Right renal pelvis (tissue), 4 donors: ENCODE measurements around the gene SNX14. TPM values are rescaled to one million over a fixed set of nuclear protein-coding genes. Genes with fewer than 3 reads are reported as not detected.
A peak's percentile ranks its signal among the peaks of the same experiment; 100 is the strongest.
"Not testable (repeated sequence)": the region's sequence is repeated elsewhere in the genome, so short reads cannot be mapped to it uniquely, and the experiment has no call there.

Experiments used
- DNase-seq, 4 donors: peaks; one replicate each; pipeline ENCODE4 v3.0.0-alpha.2; 2013; ENCODE audit warnings: low read depth in 4 of 4, low spot score in 3 of 4, missing footprints in 1 of 4
- polyA plus RNA-seq, 4 donors: library from polyadenylated mRNA; unstranded; fragments of 120-200 nt; gene quantifications; one replicate each; pipeline ENCODE4 v1.2.1, GENCODE V29; 2013; ENCODE audit not compliant: insufficient read length in 4 of 4

Gene SNX14, protein sequence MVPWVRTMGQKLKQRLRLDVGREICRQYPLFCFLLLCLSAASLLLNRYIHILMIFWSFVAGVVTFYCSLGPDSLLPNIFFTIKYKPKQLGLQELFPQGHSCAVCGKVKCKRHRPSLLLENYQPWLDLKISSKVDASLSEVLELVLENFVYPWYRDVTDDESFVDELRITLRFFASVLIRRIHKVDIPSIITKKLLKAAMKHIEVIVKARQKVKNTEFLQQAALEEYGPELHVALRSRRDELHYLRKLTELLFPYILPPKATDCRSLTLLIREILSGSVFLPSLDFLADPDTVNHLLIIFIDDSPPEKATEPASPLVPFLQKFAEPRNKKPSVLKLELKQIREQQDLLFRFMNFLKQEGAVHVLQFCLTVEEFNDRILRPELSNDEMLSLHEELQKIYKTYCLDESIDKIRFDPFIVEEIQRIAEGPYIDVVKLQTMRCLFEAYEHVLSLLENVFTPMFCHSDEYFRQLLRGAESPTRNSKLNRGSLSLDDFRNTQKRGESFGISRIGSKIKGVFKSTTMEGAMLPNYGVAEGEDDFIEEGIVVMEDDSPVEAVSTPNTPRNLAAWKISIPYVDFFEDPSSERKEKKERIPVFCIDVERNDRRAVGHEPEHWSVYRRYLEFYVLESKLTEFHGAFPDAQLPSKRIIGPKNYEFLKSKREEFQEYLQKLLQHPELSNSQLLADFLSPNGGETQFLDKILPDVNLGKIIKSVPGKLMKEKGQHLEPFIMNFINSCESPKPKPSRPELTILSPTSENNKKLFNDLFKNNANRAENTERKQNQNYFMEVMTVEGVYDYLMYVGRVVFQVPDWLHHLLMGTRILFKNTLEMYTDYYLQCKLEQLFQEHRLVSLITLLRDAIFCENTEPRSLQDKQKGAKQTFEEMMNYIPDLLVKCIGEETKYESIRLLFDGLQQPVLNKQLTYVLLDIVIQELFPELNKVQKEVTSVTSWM
- polyA plus RNA-seq = 100 to 1,000 TPM; 102 to 152 (median 115) TPM

DNA sequence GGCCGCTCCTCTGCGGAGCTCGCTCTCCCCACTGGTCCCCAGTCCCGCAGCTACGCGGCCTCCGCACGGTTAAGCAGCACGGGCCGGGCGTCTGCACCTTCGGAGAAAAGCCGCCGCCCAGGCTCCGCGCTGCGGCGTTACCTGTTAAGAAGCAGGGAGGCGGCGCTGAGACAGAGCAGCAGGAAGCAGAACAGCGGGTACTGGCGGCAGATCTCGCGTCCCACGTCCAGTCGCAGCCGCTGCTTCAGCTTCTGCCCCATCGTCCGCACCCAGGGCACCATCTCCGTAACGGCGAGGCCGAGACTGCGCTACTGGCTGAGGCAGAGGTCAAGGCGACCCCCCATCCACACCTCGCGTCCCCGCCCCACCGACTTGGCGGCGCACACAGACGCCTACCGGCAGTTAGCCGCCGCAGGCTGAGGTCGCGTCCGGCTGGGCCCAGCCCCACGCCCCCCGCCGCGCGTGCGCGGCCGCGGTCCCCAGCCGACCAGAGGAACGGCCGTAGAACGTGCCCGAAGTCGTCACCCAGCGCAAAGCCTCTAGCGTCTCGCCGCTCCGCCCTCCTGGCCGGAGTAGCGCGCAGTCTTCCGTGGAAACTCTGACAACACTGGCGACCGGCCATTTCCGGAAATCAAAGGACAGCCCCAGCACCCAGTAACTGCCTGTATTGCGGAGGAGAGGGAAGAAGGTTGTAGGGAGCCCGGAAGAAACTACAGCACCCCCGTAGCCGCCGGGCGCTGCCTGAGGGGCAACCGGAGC, at the start of gene SNX14:
SNX14 (minus strand) TSS at position 421 of the 759 bp plus-strand sequence; CDS start at position 281, 140 bp downstream.
- peak; percentile 81 to 89 (median 86) for DNase-seq

DNA sequence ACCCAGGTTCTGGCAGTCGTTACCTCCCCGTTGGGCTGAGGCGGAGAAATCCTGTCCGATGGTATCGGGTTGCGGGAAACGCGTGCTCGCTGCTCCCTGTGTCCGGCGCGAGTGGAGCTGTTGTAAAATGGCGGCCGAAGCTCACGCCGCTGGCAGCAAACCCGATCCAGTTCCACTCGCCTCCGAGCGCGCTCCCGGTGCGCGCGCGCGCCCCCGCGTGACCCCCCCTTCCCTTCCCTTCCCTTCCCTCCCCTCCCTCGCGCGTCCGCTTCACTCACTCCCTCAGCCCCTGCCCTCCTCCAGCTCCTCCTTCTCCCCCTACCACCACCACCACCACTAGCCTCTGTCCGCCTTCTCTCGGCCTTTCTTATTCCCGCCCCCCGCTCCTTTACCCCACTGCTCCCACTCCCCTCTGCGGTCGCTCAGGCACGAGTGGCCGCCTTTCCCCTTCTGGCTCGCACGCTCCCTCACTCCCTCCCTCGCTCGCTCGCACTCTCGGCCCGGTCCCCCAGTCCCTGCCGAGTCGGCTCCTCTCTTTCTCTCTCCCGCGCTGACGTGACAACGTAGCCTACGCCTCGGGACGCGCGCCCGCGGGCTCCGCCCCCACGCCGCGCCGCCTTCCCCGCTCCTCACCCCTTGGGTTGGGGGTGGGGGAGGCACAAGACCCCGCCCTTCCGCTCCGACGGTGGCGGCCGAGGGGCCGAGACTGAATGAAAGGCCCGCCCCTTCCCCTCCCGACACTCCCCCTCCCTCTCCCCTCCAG, 49.3 kb upstream of the SNX14 start, which contains the start of gene SYNCRIP:
SYNCRIP (minus strand) TSS at position 113 of the 763 bp plus-strand sequence. CDS start 1,447 bp downstream, outside the sequence.
- peak; percentile 96 to 97 (median 97) for DNase-seq

DNA sequence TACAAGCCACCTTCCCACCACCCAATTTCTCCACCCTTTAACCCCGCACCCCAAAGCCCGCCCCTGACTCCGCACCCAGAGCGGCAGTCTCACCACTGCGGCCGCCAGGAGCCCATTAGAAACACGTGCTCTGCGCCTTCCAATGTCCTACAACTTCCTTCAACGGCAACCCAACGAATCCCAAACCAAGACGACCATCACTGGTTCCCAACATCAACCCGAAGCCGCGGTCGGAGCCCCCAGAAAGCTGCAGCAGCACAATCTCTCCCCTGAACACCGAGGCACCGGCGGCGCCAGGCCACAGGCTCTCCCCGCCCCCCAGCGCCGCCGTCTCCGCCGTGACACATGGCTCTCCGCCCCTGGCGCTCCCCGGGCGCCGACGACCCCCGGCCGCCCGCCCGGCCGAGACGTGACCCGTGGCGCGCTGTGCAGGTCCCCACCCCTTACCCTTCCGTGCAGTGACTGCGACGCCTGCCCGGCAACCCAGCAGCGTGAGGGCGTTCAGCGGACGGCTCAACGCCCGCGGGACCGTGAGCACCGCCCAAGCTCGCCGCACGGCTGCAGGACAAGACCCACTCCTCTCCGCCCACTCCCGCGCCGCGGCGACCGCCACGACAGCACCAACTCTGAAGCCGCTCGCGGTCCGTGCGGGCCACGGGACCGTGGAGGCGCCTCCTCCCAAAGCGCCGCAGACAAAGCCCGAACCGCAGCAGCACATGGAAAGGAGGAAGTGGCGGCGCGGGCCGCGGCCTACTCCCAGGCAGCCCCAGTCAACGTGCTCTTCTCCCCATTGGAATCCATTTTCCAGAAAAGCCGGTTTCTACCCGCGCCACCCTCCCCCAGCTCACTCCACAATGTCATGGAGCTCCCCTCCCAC, 48.5 kb upstream of the SNX14 start:
- DNase-seq = peak in 1 of 4 donors; percentile 25

DNA sequence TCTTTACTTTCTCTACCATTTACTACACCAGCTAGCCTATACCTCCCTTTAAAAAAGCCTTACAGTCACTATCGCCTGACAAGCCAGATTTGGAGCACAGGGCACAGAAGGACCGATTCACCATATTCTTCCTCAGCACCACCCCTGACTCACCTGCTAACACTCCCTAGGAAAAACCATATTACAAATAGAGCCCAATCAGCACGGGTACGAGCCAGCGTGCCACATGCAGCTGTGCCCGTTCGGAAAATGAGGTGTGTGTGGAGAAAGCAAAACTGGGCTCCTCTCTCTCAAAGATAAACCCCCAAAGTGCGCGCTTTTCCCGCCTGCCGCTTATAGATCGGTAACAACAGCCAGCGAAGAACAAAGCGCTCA, 47.9 kb upstream of the SNX14 start:
- no peak for DNase-seq

DNA sequence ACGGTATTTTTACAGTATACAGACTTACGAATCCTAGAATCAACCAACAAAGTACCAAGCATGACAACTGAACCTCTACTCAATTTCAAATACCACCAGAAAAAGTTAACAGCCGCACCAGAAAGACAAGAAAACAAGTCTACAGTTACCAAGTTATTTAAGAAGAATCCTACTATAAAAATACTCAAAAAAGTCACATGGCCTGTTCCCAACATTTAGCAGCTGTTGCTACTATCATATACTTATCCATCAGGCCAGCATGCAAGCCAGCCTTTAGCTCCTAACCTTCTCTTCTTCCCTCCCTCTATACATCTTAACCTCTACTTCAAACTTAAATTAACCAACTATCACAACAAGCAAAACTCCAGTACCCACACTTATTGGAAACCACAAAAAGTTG, 47.2 kb upstream of the SNX14 start:
- no peak for DNase-seq

DNA sequence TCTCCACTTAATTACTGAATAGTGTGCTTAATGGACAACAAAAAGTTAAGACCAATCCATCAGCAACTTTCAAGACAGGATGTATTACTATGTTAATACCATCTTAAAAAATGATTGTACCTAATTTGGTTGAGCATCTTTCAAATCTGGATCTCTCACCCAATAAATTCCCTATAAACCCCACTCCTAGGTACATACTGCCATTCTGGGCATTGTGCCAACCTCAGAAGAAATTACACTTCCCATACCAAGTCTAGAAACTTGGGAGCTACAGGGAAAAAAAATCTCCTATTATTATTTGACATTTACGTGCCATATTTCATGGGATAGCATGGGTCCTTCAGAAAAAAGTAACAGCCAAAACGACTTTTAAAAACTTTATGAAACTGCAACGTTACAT, 43.9 kb upstream of the SNX14 start:
- DNase-seq = no peak

DNA sequence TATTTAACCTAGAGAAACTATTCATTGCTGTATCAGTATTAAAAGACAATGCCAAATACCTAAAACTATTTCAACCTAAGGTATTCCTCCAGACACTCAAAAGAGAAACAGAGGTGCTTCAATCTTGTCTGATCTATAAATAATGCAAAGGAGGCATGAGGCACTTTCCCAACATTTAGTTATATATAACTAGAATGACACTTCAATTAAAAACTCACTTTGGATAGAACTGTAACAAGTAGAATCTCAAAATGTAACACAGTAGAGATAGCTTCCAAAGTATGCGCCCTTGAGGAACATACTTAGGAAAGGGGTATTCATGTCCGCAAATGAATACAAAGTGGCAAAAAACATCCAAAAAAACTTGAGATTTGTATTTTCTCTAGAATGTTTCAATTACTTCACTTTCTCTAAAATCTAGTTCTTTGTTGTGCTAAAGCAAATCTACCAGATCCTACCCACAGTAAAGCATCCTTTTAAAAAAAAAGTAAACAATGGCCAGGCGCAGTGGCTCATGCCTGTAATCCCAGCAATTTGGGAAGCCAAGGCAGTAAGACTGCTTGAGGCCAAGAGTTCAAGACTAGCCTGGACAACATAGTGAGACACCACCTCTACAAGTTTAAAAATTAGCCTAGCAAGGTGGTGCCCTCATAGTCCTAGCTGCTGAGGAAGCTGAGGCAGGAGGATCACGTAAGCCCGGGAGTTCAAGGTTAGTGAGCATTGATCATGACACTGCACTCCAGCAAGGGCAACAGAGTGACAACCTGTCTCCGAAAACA, 38.7 kb upstream of the SNX14 start:
- no peak for DNase-seq

DNA sequence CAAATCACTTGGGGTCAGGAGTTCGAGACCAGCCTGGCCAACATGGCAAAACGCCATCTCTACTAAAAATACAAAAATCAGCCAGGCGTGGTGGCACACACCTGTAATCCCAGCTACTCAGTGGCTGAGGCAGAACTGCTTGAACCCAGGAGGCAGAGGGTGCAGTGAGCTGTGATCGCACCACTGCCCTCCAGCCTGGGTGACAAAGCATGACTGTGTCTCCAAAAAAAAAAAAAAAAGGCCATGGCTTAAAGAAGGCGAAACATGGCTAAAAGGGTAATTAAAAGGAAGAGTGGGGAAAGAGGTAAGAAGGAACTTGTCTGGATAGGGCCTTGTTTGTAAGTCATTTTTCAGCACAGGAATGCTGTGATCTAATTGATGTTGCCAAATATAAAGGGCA, 37.5 kb upstream of the SNX14 start:
- DNase-seq = not testable (repeated sequence)

DNA sequence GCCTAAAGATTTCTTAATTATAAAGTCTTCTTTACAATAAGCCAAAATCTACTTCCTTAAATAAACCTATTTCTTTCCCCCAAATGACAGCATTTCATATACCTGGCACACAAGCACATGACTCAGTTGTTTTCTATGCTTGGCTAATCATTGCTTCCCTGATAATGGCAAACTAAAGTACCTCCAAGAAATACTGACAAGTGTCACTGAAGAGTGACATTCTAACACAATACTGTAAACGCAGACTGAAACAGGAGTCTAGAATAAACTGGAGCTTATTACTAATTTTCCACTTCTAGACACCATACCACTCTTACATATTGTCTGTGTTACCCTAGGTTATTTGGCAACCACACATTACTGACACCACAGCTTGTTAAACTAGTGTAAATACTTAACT, 34.7 kb upstream of the SNX14 start:
- DNase-seq = no peak

DNA sequence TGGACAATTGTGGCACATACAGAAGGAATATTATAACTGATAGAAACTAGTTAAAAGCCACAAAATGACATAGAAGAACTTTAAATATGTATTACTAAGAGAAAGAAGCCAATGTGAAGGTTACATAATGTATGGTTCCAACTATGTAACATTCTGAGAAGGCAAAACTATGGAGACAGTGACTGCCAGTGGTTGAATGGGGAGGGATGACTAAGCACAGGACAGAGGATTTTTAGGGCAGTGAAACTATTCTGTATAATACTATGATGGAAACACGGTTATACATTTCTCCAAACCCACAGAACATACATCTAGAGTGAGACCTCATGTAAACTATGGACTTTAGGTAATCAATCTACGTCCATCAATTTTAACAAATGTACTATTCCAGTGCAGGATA, 26.6 kb upstream of the SNX14 start:
- DNase-seq = no peak

DNA sequence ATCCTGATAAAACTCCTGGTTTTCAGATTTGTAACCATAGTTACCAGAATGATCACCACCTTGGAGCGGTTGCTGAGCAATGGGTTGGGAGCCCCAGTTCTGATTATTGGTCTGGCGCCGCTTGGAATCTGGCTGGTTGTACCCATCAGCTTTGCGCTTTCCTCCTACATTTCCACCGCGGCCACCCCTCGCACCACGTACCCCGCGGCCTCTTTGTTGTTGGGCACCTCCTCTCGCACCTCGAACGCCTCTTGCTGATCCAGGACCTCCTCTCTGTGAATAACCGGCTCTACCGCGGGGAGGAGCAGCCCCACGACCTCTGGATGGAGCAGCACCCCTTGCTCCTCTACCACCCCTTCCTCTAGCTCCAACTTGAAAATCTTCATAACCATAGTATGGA, 21.1 kb upstream of the SNX14 start:
- no peak for DNase-seq

DNA sequence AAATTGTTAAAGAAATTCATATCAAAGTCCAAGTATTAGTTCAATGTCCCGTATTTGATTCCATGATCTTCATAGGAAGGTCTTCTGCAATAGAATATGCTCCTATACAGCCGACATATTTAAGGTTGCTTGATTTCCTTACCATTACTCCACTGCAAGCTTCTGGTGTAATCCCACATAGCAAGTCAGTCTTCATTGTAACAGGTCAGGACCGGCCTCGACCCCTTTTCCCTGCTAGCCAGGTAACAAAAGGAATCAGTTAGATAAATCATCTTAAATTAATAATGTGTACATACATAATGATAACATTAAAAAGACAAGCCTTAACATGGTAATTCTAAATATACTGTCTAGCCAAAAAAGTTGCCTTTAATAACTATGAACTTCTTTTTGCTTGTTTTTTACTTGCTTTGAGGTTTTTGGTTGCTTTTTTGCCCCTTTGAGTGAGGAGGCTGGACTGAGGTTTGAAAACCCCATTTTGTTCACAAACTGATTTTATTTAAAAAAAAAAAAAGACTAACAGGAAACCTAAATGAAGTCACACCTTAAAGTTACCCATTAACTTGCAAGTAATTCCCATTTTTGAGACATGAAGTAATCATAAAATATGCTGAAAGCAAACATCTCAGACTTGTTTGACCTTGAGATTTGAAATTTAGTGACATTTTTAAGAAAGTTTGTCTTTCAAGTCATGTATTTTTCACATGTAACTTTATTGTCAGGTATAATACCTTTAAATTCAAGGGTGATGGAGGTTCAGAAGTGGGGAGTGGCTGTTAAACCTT, 19.2 kb upstream of the SNX14 start:
- no peak for DNase-seq

DNA sequence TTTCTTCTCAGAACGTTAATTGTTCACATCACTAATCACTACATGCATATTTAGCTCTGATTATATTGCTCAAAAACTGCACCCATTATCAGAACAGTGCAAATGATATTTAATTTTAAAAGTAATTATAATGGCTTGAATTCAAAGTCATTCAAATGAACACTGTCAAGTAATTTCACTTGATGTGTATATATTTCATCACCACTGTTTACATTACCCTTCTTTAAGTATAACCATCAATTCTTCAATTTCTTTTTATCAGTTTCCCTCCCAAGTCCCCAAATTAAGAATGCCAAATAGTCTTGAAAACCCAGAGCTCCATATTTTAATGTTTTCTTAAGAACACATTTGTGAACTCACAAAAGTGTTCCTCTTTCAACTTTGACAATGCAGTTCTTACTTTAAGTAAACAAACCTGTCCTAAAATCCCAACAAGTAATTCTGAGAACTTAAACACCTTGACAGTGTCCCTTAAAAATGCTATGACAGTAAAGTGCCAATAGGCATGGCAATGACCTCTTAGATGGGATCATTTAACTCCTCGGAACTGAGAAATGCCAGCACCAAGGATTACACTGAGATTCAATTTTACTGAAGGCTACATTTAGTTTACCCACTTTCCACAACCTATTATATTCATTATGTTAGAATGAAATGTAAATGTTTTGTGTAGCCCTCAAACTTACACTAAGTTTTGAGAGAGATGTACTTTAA, 16.7 kb upstream of the SNX14 start:
- no peak for DNase-seq

DNA sequence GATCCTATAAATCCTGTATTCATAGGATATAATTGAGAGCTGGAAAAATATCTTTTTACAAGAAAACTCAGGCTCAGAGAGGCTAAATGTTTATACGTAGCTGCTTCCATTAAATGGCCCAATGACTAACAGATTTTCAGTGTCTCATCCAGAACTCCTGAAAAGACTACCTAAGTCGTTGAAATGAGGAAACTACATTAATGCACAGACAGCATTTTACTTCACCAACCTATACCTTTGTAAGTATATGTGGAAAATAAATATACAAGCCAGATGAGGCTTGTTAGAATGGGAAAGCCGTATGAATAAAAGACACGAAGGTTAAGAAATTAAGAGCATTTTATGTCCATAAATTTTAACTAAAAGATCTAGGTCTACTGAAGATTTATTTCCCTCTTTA, 8.4 kb upstream of the SNX14 start:
- no peak for DNase-seq

DNA sequence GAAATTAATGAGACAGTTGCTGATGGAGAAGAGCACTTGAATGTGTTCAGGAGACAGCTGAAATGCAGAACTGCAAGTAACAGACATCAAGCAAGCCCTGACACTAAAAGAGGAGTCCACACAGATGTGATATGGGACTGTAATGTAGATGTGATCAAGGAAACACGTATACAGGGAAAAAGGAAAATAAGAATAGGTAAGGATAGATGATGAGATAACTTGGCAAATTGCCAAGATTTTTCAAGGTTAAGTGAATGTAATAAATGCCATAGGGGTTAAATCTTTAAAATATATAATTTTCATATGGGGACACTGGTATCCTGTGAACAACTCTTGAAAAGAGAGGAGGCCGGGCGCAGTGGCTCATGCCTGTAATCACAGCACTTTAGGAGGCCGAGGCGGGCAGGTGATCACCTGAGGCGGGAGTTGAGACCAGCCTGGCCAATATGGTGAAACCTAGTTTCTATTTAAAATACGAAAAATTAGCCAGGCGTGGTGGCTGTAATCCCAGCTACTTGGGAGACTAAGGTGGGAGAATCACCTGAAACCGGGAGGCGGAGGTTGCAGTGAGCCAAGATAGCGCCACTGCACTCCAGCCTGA, 7.2 kb upstream of the SNX14 start:
- DNase-seq = no peak

DNA sequence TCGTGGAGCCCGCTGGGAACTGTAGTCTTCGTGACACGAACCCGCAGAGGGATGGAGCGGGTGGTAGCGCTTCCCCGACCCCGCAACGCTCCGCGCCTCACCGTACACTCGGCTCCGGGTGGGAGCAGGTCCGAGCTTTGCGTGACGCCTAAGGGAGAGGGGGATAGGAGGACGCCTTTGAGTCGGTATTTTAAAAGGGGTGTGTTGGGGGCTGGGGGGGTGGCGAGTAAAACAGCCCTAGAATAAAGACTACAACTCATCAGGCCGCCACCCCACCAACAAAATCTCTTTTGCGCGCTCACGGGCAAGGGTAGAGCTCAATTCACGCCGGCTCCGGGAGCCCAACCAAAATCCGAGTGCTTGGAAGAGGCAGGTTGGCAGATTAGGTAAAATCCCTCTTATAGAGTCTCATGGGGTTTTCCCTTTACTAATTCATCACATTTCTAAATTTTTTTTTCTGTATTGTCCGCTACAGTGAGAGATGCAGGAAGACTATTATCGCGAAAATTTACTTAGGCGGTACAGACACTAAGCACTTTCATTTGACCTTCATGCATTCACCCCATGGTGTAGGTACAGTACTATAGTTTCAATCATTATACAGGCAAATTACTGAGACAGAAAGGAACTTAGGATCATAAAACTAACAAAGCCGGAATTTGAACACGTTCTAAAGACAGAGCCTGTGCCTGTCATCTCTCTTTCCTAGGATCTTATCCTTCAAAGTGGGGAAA, 706 bp upstream of the SNX14 start:
- DNase-seq = peak in 2 of 4 donors; percentile 3 to 7
